HG03442 (cell line): Measurements from ENCODE around the gene ITLN2.
"Not testable (repeated sequence)": the region's sequence is repeated elsewhere in the genome, so short reads cannot be mapped to it uniquely, and the experiment has no call there.

Experiments used
- ATAC-seq: cut with Tn5 transposase; IDR thresholded peaks from one replicate; pipeline ENCODE4 v1.9.1; 2021; ENCODE audit warnings: mild to moderate bottlenecking, moderate library complexity; ENCODE audit not compliant: unreplicated experiment

The ITLN2 gene

GRCh38 chr1:160910170-160910750, 44.3 kb downstream of the ITLN2 start:
- no peak for ATAC-seq

DNA sequence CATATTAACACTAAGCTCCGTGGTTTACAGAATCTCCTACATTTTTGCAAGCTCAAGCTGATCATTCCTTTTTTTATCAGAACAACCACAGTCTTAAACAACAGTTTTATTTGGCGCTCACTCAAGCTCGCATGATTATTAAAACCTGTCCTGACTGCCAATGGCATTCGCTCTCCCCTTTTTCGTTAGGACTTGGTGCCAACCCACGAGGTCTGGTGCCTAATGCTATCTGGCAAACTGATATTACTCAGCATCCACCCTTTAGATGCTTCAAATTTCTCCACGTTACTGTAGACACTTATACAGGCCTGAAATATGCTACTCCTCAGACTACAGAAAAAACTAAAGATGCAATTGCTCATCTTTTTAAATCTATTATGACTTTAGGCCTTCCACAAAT, 46.6 kb downstream of the ITLN2 start:
- no peak for ATAC-seq

- no peak for ATAC-seq
These were observed 49.0 kb downstream of the ITLN2 start for GRCh38 chr1:160905617-160905989.

- ATAC-seq, result no peak
These were observed 49.6 kb downstream of the ITLN2 start for GRCh38 chr1:160904783-160905616.

GRCh38 chr1:160902251-160902650, 52.4 kb downstream of the ITLN2 start:
- not testable (repeated sequence) for ATAC-seq

DNA sequence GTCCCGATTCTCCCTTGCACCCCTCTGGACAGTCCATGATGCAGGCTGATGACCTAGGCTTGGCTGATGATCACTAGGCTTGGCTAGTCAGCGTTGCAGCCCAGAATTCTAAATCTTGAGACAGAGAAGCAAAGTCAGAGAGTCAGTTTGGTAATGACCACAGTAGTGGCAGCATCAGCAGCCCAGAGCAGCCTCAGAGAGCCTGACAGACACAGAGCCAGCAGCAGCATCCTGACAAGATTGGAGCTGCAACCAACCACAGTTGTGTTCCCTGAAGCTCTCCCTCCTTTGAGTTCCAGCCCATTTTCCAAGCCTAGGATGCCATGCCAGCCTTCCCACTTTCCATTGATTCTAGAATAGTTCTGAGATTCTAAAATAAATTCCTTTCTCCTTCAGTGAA, 52.8 kb downstream of the ITLN2 start:
- ATAC-seq, result no peak

- ATAC-seq, result not testable (repeated sequence)
These were observed 53.9 kb downstream of the ITLN2 start for GRCh38 chr1:160900683-160901082.
